ENCODE results near the gene SUGCT. TPM values are rescaled to one million over a fixed set of nuclear protein-coding genes. Genes with fewer than 3 reads are reported as not detected.

Gene SUGCT
- total RNA-seq, 2 experiments from 2014 or later = 0.81 to 1.2 TPM

DNA sequence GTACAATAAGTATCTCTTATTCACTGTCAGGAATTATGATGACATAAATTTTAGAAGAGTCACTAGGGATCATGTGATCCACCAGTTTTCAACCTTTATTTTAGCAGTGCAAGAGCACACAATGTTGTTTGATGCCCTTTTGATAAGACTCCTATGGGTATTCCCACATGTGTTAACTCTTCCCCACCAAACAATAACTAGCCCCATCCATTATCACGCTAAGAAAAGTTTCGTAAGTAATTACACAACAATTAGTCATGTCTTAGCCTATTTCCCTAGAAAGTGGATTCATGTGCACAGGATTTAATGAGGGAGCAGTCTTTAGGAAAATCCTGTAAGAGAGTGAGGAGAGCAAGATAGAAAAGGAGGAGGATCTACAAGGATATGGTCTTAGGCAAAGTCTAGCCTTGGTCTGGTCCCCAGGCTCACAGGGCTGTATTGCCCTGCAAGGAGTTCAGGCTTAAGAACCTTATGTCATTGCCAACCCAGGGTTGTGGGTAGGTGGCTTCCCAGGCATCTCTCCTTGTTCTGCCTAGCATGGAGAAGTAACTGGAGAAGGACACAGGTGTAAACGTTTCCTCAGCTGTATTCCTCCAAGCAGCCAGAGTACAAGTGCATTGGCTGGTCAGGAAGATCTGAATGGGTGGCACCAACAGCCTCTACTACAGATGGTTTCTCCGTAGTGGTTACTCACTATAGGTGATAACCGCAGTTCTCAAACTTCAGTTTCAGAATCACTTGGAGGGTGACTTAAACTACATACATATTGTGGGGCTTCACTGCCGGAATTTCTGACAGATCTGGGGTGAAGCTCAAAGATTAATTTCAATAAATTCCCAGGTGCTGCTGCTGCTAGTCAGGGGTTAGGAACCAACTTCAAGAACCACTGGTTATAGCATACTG lies 574.5 kb downstream of the SUGCT start:
- no peaks in the 10 kb centered on the region for H3K4me1 Mint-ChIP-seq (ENCODE audit: low read depth)
- CTCF ChIA-PET = interaction anchor here (1.0 kb wide), 1 partner anchor 29 kb away, joined by 3 read pairs; no protein-coding TSS in a partner anchor

DNA sequence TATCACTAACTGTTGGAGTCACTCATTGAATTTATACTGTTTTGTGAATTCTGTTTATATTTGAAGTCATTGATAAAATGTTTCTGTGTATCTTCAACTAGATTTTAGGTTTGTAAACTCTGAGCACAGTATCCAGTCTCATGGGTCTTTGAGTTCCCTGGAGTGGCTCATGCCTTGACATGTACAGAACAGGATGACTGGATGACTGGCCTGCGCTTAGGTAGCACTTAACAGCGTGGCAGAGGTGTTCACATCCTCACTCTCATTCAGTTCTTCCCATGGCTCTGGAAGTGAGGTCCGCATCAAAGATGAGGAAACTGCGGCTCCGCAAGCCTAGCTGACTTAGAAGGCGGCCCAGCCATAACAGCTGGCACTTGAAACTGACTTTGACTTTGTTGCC lies 576.9 kb downstream of the SUGCT start:
- intact Hi-C loops (cut with micrococcal nuclease) = no loop called here
- DNase-seq = no peak
- Mint-ChIP-seq H3K27ac (no peak overlapping the region), H3K27me3 (ENCODE audit: low read depth) (no peaks in the 10 kb centered on the region), H3K4me3 (no peak overlapping the region), H3K36me3 (ENCODE audit: low read depth) (no peaks in the 10 kb centered on the region), H3K4me1 (ENCODE audit: low read depth) (no peaks in the 10 kb centered on the region), H3K9me3 (no peaks in the 10 kb centered on the region)
- CTCF ChIA-PET = no interaction called here

More for the DNA sequence above, 574.5 kb downstream of the SUGCT start:
- no peak overlapping the region for H3K27ac Mint-ChIP-seq
- no peaks in the 10 kb centered on the region for H3K36me3 Mint-ChIP-seq (ENCODE audit: low read depth)
- no peaks in the 10 kb centered on the region for H3K27me3 Mint-ChIP-seq (ENCODE audit: low read depth)
- no peaks in the 10 kb centered on the region for H3K9me3 Mint-ChIP-seq
- no peak for DNase-seq
- H3K4me3 Mint-ChIP-seq = no peak overlapping the region
- intact Hi-C loops (cut with micrococcal nuclease) = loop anchor here (10.0 kb wide), 2 partner anchors 995 to 1175 kb away; partner anchors contain the start of gene INHBA

DNA sequence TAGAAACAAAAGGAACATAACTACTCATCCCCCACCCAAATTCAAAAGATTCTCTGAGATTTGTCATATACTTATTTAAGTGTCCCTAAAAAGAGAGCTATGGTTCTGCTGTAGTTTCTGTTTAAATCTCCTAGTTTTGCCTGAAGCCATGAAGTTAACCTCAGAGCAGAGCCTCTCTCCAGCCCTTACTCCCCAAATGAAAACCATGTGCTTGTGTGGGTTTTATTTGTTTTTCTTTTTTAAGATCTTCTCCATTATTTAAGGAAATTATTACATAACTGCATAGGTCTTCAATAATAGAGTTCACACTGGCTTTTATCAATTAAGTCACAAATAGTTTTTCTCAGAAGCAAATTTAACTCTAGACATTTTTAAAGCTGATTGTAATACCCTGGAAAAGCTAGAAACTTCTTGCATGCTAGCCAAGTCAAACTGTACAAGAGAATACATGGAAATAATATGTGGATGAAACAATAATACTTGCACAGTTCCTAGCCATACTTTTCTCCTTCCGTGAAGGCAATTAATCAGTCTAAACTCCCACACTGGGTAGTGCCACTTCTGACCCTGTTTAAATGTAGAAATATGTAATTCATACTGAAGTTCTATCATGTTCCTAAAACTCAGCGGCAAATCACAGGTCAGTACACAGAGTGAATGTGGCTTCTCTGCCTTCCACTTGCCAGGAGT lies 579.7 kb downstream of the SUGCT start:
- Mint-ChIP-seq H3K27ac (no peak overlapping the region), H3K27me3 (ENCODE audit: low read depth) (no peaks in the 10 kb centered on the region)

DNA sequence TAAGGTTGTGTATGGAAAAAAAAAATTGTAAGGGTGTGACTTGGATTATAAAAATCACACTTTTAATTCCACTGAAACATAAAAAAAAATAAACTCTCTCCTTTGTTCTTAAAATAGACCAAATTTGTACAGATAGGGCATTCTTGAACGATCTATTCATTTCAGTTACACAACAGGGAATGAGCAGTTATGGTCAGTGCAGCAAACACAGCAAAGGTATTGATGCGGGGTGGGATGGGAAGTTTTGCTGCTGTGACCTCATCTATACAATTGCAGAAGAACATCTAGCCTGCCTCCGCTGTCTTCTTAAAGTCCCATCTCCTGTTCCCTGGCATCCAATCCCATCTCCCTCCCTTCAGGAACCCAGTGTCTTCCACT lies 580.2 kb downstream of the SUGCT start:
- no peaks in the 10 kb centered on the region for H3K27me3 Mint-ChIP-seq (ENCODE audit: low read depth)
- H3K36me3 Mint-ChIP-seq (ENCODE audit: low read depth) = no peaks in the 10 kb centered on the region
- H3K4me1 Mint-ChIP-seq (ENCODE audit: low read depth) = peaks cover 2% of the 10 kb centered on the region
- CTCF ChIA-PET = no interaction called here
- H3K4me3 Mint-ChIP-seq = no peak overlapping the region
- no peak for DNase-seq
- H3K27ac Mint-ChIP-seq = no peak overlapping the region
- intact Hi-C loops (cut with micrococcal nuclease) = no loop called here
- H3K9me3 Mint-ChIP-seq = no peaks in the 10 kb centered on the region

More for the DNA sequence above, 579.7 kb downstream of the SUGCT start:
- Mint-ChIP-seq H3K4me1 (ENCODE audit: low read depth) (peaks cover 2% of the 10 kb centered on the region), H3K36me3 (ENCODE audit: low read depth) (no peaks in the 10 kb centered on the region), H3K4me3 (no peak overlapping the region), H3K9me3 (no peaks in the 10 kb centered on the region)
- CTCF ChIA-PET = no interaction called here
- no peak for DNase-seq
- intact Hi-C loops (cut with micrococcal nuclease) = no loop called here

DNA sequence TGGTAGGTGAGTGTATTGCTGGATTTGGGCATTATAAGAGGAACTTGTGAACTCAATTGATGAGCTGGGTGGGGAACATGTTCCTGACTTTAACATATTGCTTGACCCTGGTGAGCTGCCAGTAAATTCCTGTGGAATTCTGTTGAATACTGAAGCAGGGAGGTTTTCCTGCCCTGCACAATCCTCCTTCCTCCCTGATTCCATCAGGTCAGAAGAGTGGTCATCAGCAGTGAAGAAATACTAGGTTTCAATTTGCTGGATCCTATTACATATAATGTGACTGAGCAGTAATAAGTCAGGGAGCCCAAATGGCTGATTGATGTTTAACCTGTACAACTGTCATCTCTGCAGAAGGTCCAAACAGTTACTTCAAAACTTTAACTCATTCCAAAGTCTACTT lies 581.2 kb downstream of the SUGCT start:
- CTCF ChIA-PET = no interaction called here
- Mint-ChIP-seq H3K27ac (no peak overlapping the region), H3K4me3 (no peak overlapping the region), H3K36me3 (ENCODE audit: low read depth) (no peaks in the 10 kb centered on the region), H3K4me1 (ENCODE audit: low read depth) (peaks cover 2% of the 10 kb centered on the region), H3K9me3 (no peaks in the 10 kb centered on the region), H3K27me3 (ENCODE audit: low read depth) (no peaks in the 10 kb centered on the region)
- intact Hi-C loops (cut with micrococcal nuclease) = no loop called here
- DNase-seq = no peak

DNA sequence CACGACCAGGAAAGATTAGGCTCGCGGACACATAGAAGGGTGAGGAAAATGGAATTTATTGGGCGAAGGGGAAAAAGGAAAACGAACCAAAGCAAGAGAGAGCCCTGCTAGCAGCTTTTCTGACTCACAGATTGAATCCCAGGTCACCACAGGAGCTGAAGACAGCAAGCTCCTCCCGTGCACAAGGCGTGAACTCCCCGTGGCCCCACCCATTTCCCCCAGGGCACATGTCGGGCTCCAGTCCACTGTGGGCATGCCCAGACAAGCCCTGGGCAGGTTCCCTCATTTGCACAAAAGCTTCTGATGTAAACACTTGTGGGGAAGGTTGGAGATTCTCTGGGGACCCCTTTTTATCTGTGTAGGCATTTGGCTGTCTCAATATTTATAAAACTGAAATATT lies 582.4 kb downstream of the SUGCT start:
- peak; percentile 73 for DNase-seq
- Mint-ChIP-seq H3K27me3 (ENCODE audit: low read depth) (no peaks in the 10 kb centered on the region), H3K27ac (peak overlapping the region; percentile 55), H3K36me3 (ENCODE audit: low read depth) (no peaks in the 10 kb centered on the region), H3K9me3 (no peaks in the 10 kb centered on the region), H3K4me1 (ENCODE audit: low read depth) (peaks cover 2% of the 10 kb centered on the region), H3K4me3 (no peak overlapping the region)
- CTCF ChIA-PET = no interaction called here
- intact Hi-C loops (cut with micrococcal nuclease) = no loop called here

DNA sequence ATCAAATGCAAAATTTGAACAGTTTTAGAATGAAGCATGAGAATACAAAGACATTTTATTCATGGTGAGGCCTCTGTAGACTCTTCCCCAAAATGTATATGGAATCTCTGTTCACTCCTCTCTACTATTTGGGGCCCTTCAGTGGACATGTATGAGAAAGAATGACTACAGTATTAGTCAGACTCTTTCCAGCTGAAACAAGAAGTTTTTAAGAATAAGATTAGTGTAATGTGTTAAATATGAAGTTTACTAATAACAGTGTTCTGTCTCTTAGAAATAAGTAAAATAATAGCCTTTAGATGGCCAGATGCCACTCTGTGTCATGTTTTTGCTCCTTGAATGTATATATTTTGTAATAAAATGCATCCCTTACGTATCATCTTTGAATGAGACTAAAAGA lies 585.6 kb downstream of the SUGCT start:
- intact Hi-C loops (cut with micrococcal nuclease) = no loop called here
- H3K4me3 Mint-ChIP-seq = no peak overlapping the region
- H3K4me1 Mint-ChIP-seq (ENCODE audit: low read depth) = peaks cover 2% of the 10 kb centered on the region
- CTCF ChIA-PET = no interaction called here
- H3K27ac Mint-ChIP-seq = no peak overlapping the region
- no peaks in the 10 kb centered on the region for H3K27me3 Mint-ChIP-seq (ENCODE audit: low read depth)
- no peaks in the 10 kb centered on the region for H3K9me3 Mint-ChIP-seq
- no peak for DNase-seq
- no peaks in the 10 kb centered on the region for H3K36me3 Mint-ChIP-seq (ENCODE audit: low read depth)

DNA sequence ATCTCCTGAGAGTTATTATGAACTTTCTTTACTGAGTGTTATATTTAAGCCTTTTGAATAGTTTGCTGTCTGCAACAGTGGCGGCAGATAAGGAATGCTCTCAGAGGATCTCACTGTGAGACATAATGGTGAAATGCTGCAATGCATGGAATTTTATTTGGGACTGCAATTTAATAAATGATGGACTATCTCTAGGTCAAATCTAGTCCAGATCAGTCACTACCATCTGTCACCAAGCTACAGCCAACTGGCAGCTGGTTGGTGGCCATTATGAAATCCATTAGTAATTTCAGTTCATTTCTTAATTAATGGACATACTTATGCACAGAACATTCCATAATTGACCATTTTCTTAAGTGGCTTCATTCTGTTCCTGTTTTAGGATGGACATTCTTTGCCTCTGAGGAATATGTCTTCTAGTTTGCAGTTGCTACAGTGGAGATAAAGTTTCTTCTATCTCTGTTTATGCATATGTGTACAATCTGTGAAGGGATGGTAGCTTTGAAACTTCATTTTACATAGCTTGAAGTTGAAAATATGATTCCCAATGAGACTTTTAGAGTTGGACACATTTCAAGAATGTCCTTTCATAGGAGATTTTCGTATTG lies 586.6 kb downstream of the SUGCT start:
- no peak for DNase-seq
- Mint-ChIP-seq H3K4me1 (ENCODE audit: low read depth) (peaks cover 2% of the 10 kb centered on the region), H3K9me3 (no peaks in the 10 kb centered on the region), H3K4me3 (no peak overlapping the region), H3K27me3 (ENCODE audit: low read depth) (no peaks in the 10 kb centered on the region), H3K27ac (no peak overlapping the region), H3K36me3 (ENCODE audit: low read depth) (no peaks in the 10 kb centered on the region)
- CTCF ChIA-PET = interaction anchor here (0.6 kb wide), 1 partner anchor 68 kb away, joined by 6 read pairs; no protein-coding TSS in a partner anchor
- intact Hi-C loops (cut with micrococcal nuclease) = no loop called here

DNA sequence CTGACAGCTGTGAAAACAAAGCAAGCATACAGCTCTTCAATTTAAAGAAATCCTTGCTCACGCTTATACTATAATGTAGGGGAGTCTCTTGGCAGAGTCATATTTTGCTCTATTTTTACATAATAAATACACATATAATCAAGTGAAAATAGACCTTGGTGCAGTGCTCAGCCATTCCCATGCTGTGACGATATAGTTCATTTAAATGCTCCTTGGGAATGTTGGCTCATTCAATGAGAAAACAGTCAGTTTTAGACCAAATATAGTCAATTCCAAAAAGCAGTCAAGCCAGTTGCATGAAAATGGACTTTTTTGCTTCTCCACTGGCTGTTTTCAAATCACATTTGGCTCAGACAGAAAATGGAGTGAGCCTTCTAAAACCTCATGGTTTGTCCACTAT lies 587.4 kb downstream of the SUGCT start:
- no peak overlapping the region for H3K4me3 Mint-ChIP-seq
- DNase-seq = no peak
- no peak overlapping the region for H3K27ac Mint-ChIP-seq
- no peaks in the 10 kb centered on the region for H3K27me3 Mint-ChIP-seq (ENCODE audit: low read depth)
- no peaks in the 10 kb centered on the region for H3K4me1 Mint-ChIP-seq (ENCODE audit: low read depth)
- no peaks in the 10 kb centered on the region for H3K36me3 Mint-ChIP-seq (ENCODE audit: low read depth)
- intact Hi-C loops (cut with micrococcal nuclease) = no loop called here
- CTCF ChIA-PET = no interaction called here
- no peaks in the 10 kb centered on the region for H3K9me3 Mint-ChIP-seq

DNA sequence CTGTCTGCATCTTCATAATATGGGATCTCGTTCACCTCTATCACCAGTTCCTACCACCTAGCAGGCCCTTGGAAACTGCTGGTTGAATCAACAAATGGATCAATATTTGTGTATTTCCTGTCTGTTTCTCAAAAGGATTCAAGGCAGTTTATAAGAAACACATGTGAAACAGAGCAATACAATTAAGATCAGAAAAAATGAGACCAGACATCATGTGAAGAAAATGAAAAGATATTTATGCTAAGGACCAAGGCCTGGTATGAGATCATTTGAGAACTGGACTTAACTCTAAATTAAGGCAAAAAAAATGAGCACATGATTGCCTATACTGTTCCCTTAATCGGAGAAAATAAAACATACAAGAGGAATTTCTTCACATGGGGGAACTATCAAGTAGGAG lies 589.0 kb downstream of the SUGCT start:
- H3K27ac Mint-ChIP-seq = no peak overlapping the region
- H3K9me3 Mint-ChIP-seq = no peaks in the 10 kb centered on the region
- H3K27me3 Mint-ChIP-seq (ENCODE audit: low read depth) = no peaks in the 10 kb centered on the region
- CTCF ChIA-PET = no interaction called here
- no peaks in the 10 kb centered on the region for H3K36me3 Mint-ChIP-seq (ENCODE audit: low read depth)
- intact Hi-C loops (cut with micrococcal nuclease) = no loop called here
- no peak for DNase-seq
- no peak overlapping the region for H3K4me3 Mint-ChIP-seq
- H3K4me1 Mint-ChIP-seq (ENCODE audit: low read depth) = no peaks in the 10 kb centered on the region

DNA sequence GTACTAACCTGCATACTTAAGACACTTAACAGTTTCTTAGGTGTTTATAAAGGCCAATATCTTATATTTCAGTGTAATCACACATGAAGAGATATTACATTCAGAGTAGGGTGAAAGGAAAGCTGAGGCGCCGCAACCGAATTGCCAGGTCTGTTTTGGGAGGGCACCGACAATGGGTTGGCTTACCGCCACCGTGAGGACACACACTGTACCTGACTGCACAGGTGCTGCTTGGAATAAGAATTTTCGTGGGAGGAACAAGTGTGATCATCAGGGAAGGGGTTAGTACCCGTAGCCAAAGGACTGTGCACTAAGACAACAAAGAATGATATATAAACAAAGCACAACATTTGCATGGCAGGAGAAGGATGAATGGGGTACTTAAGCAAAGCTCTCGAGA lies 591.8 kb downstream of the SUGCT start:
- DNase-seq = no peak
- intact Hi-C loops (cut with micrococcal nuclease) = no loop called here
- Mint-ChIP-seq H3K4me1 (ENCODE audit: low read depth) (no peaks in the 10 kb centered on the region), H3K27me3 (ENCODE audit: low read depth) (no peaks in the 10 kb centered on the region), H3K9me3 (no peaks in the 10 kb centered on the region), H3K4me3 (no peak overlapping the region), H3K36me3 (ENCODE audit: low read depth) (no peaks in the 10 kb centered on the region), H3K27ac (no peak overlapping the region)
- CTCF ChIA-PET = interaction anchor here (0.7 kb wide), 1 partner anchor 276 kb away, joined by 3 read pairs; no protein-coding TSS in a partner anchor

DNA sequence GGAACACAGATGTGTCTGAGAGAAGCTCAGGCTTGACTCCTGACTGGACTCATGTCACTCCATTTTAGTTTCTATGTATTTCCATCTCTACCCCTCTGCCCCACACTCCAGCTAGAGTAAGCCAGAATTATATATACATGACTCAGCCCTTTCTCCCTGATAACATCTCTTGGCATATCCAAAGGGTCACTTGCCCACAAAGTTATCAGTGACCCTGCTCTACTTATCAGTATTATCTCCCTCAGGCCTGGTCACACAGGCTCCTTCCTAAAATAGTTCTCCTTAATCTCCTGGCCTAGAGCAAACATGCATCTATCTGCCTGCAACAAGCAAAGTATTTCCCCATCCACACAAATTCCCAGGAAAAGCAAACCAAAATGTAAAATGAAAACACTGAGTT lies 598.3 kb downstream of the SUGCT start:
- CTCF ChIA-PET = no interaction called here
- Mint-ChIP-seq H3K4me1 (ENCODE audit: low read depth) (peaks cover 4% of the 10 kb centered on the region), H3K9me3 (peaks cover 2% of the 10 kb centered on the region), H3K27ac (no peak overlapping the region), H3K36me3 (ENCODE audit: low read depth) (no peaks in the 10 kb centered on the region), H3K4me3 (no peak overlapping the region), H3K27me3 (ENCODE audit: low read depth) (no peaks in the 10 kb centered on the region)
- intact Hi-C loops (cut with micrococcal nuclease) = no loop called here
- DNase-seq = no peak

Data from activated naive CD4-positive, alpha-beta T cell treated with anti-CD3 and anti-CD28 coated beads for 36 hours (primary cell).